ENCODE data around the gene TMOD3. TPM values are rescaled to one million over a fixed set of nuclear protein-coding genes. Genes with fewer than 3 reads are reported as not detected.

Gene TMOD3
- total RNA-seq, 6 donors from 2014 or later = 40.4 to 81.6 (median 72.7) TPM

GRCh38 chr15:51848811-51849210 is 19.4 kb downstream of the TMOD3 start:
- WGBS, 2 donors = 40 to 58% methylated on average over 3 of the region's 3 CpGs
- DNase-seq (no peak), ATAC-seq (ENCODE audit: low FRiP score in 2 of 2) (peak in 1 of 2 donors; percentile 52)
- no peaks in the 10 kb centered on the region for H3K9me3 ChIP-seq
- H3K4me3 ChIP-seq = no peak overlapping the region
- peak in 1 of 4 donors; percentile 16 for TF ChIP-seq EP300 (IDR thresholded peaks at IDR 0.05)
- no peak for TF ChIP-seq POLR2AphosphoS5 (IDR thresholded peaks at IDR 0.05)
- no peak for TF ChIP-seq CTCF (IDR thresholded peaks at IDR 0.05)
- no peak for TF ChIP-seq POLR2A (IDR thresholded peaks at IDR 0.05)
- peaks cover 66 to 87% (median 76%) of the 10 kb centered on the region in 4 donors for H3K4me1 ChIP-seq
- H3K27me3 ChIP-seq = no peaks in the 10 kb centered on the region
- peak overlapping the region in 2 of 4 donors; percentile 72 to 76 for H3K27ac ChIP-seq
- no peaks in the 10 kb centered on the region for H3K36me3 ChIP-seq

- Histone ChIP-seq H3K9me3 (no peaks in the 10 kb centered on the region), H3K36me3 (no peaks in the 10 kb centered on the region), H3K27ac (peak overlapping the region in 2 of 4 donors; percentile 72 to 76), H3K27me3 (no peaks in the 10 kb centered on the region), H3K4me3 (no peak overlapping the region), H3K4me1 (peaks cover 57 to 84% (median 74%) of the 10 kb centered on the region in 4 donors)
- ATAC-seq (ENCODE audit: low FRiP score in 2 of 2) (peak in 1 of 2 donors; percentile 67), DNase-seq (no peak)
- 68 to 74% methylated on average over 3 of the region's 3 CpGs for WGBS, 2 donors
- TF ChIP-seq EP300 (IDR thresholded peaks at IDR 0.05) = no peak
- TF ChIP-seq POLR2A (IDR thresholded peaks at IDR 0.05) = no peak
- no peak for TF ChIP-seq CTCF (IDR thresholded peaks at IDR 0.05)
- no peak for TF ChIP-seq POLR2AphosphoS5 (IDR thresholded peaks at IDR 0.05)
Observed at GRCh38 chr15:51849860-51850259, 20.4 kb downstream of the TMOD3 start.

GRCh38 chr15:51853998-51854397 is 24.5 kb downstream of the TMOD3 start:
- 76 to 78% methylated on average over 2 of the region's 2 CpGs for WGBS, 2 donors

GRCh38 chr15:51855612-51856011 is 26.2 kb downstream of the TMOD3 start:
- Histone ChIP-seq H3K36me3 (no peaks in the 10 kb centered on the region), H3K4me1 (peaks cover 38 to 55% (median 47%) of the 10 kb centered on the region in 4 donors), H3K27ac (peak overlapping the region in 1 of 4 donors; percentile 1), H3K27me3 (no peaks in the 10 kb centered on the region), H3K9me3 (no peaks in the 10 kb centered on the region), H3K4me3 (no peak overlapping the region)
- TF ChIP-seq CTCF (IDR thresholded peaks at IDR 0.05) (no peak), EP300 (IDR thresholded peaks at IDR 0.05) (no peak), POLR2A (IDR thresholded peaks at IDR 0.05) (no peak), POLR2AphosphoS5 (IDR thresholded peaks at IDR 0.05) (no peak)
- ATAC-seq (ENCODE audit: low FRiP score in 2 of 2) (no peak), DNase-seq (no peak)
- 96 to 100% methylated on average over 1 of the region's 1 CpG for WGBS, 2 donors

More at GRCh38 chr15:51853998-51854397, 24.5 kb downstream of the TMOD3 start:
- no peaks in the 10 kb centered on the region for H3K27me3 ChIP-seq
- H3K9me3 ChIP-seq = no peaks in the 10 kb centered on the region
- ATAC-seq (ENCODE audit: low FRiP score in 2 of 2) (no peak), DNase-seq (no peak)
- H3K27ac ChIP-seq = no peak overlapping the region
- no peaks in the 10 kb centered on the region for H3K36me3 ChIP-seq
- H3K4me1 ChIP-seq = peaks cover 44 to 71% (median 59%) of the 10 kb centered on the region in 4 donors
- no peak for TF ChIP-seq EP300 (IDR thresholded peaks at IDR 0.05)
- no peak for TF ChIP-seq POLR2AphosphoS5 (IDR thresholded peaks at IDR 0.05)
- no peak for TF ChIP-seq CTCF (IDR thresholded peaks at IDR 0.05)
- no peak for TF ChIP-seq POLR2A (IDR thresholded peaks at IDR 0.05)
- no peak overlapping the region for H3K4me3 ChIP-seq
